Fibroblast of villous mesenchyme (primary cell): ENCODE results near the gene SNU13. TPM values are rescaled to one million over a fixed set of nuclear protein-coding genes. Genes with fewer than 3 reads are reported as not detected.
A peak's percentile ranks its signal among the peaks of the same experiment; 100 is the strongest.
"Not testable (repeated sequence)": the region's sequence is repeated elsewhere in the genome, so short reads cannot be mapped to it uniquely, and the experiment has no call there.

Experiments
- DNase-seq: peaks from one replicate; pipeline ENCODE4 v3.0.0-alpha.2; 2010; ENCODE audit warnings: low read depth
- H3K4me3 ChIP-seq: 2 replicates; pipeline ENCODE4 v1.5.1; 2011; ENCODE audit warnings: low read depth, mild to moderate bottlenecking, low read length
- CTCF ChIP-seq: IDR thresholded peaks from 2 replicates; pipeline ENCODE4 v1.5.1; 2012; ENCODE audit warnings: low read depth, mild to moderate bottlenecking, low read length; ENCODE audit not compliant: insufficient read depth
- total RNA-seq: library from RNA; depleted of rRNA; stranded (reverse); fragments of >200 nt; gene quantifications from 2 replicates; pipeline ENCODE4 v1.2.3, GENCODE V29; 2012

Gene SNU13
- total RNA-seq, 1 donor: 73.8 TPM

DNA sequence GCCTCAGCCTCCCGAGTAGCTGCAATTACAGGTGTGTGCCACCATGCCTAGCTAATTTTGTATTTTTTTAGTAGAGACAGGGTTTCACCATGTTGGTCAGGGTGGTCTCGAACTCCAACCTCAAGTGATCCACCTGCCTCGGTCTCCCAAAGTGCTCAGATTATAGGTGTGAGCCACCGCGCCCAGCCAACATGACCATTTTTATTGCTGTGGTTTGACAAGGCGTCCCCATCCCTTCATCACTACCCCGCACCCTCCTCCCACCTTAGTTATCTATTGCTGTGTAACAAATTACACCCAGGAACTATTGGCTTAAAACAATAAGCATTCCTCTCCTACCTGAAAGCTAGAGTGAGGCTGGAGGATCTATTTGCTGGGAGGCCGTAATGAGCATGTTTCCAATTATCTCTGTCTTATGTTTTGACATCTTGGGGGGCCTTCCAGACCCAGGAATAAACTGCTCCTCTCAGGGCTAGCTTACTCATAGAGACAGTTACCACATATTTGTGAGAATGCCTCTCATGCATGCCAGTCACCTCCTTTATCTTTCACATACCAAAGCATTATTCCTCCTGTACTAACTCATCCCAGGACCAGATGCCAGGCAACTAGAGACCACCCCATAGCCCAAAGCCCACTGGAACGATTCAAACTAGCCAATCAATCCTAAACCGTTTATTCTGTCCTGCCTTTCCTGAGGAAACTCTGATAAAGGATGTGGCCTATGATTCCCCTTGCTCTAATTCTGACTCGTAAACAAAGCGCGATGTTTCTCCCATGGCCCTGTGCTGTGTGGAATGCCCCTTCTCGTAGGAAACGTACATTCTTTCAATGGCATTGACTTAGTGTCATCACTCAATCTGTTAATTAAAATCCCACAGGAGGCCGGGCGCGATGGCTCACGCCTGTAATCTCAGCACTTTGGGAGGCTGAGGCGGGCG lies 19.4 kb downstream of the SNU13 start:
- peak; percentile 76 for DNase-seq
- no peak for TF ChIP-seq CTCF
- H3K4me3 ChIP-seq: no peak overlapping the region

- no peak overlapping the region for H3K4me3 ChIP-seq
- TF ChIP-seq CTCF: no peak
- no peak for DNase-seq
These were observed 23.7 kb downstream of the SNU13 start for GRCh38 chr22:41664951-41665350.

GRCh38 chr22:41664490-41664889 lies 24.2 kb downstream of the SNU13 start:
- no peak for DNase-seq
- TF ChIP-seq CTCF: no peak
- no peak overlapping the region for H3K4me3 ChIP-seq

GRCh38 chr22:41663594-41663993 lies 25.1 kb downstream of the SNU13 start:
- DNase-seq, H3K4me3 ChIP-seq: not testable (repeated sequence)

DNA sequence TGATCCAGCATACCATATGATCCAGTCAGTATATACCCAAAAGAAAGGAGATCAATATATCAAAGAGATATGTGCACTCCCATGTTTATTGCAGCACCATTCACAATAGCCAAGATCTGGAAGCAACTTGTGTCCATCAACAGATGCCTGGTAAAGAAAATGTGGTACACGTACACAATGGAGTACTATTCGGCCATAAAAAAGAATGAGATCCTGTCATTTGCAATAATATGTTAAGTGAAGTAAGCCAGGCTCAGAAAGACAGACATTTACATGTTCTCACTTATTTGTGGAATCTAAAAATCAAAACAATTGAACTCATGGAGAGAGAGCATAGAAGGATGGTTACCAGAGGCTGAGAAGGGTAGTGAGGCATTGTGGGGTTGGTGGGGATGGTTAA lies 27.0 kb downstream of the SNU13 start:
- TF ChIP-seq CTCF: no peak
- no peak overlapping the region for H3K4me3 ChIP-seq
- DNase-seq: no peak

GRCh38 chr22:41661088-41661487 lies 27.6 kb downstream of the SNU13 start:
- DNase-seq: no peak
- TF ChIP-seq CTCF: no peak
- no peak overlapping the region for H3K4me3 ChIP-seq

DNA sequence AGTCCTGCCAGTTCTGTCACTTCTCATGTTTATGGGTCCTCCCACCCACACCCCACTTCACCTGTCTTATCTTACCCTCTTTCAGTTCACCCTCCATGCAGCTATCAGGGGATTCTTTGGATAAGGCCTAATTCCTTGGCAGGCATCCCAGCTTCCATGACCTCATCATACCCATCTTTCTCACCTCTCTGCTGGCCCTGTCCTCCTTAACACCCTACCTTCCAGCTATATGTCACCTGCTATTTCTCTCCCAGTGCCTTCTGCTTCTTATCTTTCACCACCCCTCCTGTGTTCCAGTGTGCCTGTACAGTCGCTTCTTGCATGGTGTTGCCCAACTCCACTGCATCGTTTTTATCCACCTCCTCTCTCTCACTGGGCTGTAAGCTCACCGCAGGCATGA lies 28.3 kb downstream of the SNU13 start:
- TF ChIP-seq CTCF: no peak
- no peak overlapping the region for H3K4me3 ChIP-seq
- peak; percentile 16 for DNase-seq
